ENCODE data around the gene DHRS2.

The DHRS2 gene

GRCh38 chr14:23643533-23644194, 7.5 kb downstream of the DHRS2 start:
- in situ Hi-C loops (cut with MboI; ENCODE audit: low sequenced_read_pairs) = no loop called here
- H3K4me3 ChIP-seq = no peak overlapping the region
- H3K36me3 ChIP-seq (replicated peaks) = no peaks in the 10 kb centered on the region

GRCh38 chr14:23644195-23644918, 8.2 kb downstream of the DHRS2 start:
- in situ Hi-C loops (cut with MboI; ENCODE audit: low sequenced_read_pairs) = no loop called here
- no peak for DNase-seq (ENCODE audit: low spot score in 2 of 2)
- Histone ChIP-seq H3K27me3 (ENCODE audit: low read depth) (no peaks in the 10 kb centered on the region), H3K36me3 (replicated peaks) (no peaks in the 10 kb centered on the region), H3K9me3 (no peaks in the 10 kb centered on the region), H3K4me1 (no peaks in the 10 kb centered on the region), H3K4me3 (no peak overlapping the region)

More at GRCh38 chr14:23643533-23644194, 7.5 kb downstream of the DHRS2 start:
- no peak for DNase-seq (ENCODE audit: low spot score in 2 of 2)
- Histone ChIP-seq H3K9me3 (no peaks in the 10 kb centered on the region), H3K4me1 (no peaks in the 10 kb centered on the region), H3K27me3 (ENCODE audit: low read depth) (no peaks in the 10 kb centered on the region)

- no peak for DNase-seq (ENCODE audit: low spot score in 2 of 2)
- Histone ChIP-seq H3K4me3 (no peak overlapping the region), H3K9me3 (no peaks in the 10 kb centered on the region), H3K36me3 (replicated peaks) (no peaks in the 10 kb centered on the region), H3K4me1 (no peaks in the 10 kb centered on the region), H3K27me3 (ENCODE audit: low read depth) (no peaks in the 10 kb centered on the region)
- in situ Hi-C loops (cut with MboI; ENCODE audit: low sequenced_read_pairs) = no loop called here
Measured at GRCh38 chr14:23644919-23645336, 8.8 kb downstream of the DHRS2 start.

- DNase-seq (ENCODE audit: low spot score in 2 of 2) = no peak
- Histone ChIP-seq H3K4me3 (no peak overlapping the region), H3K36me3 (replicated peaks) (no peaks in the 10 kb centered on the region), H3K27me3 (ENCODE audit: low read depth) (no peaks in the 10 kb centered on the region), H3K9me3 (no peaks in the 10 kb centered on the region), H3K4me1 (no peaks in the 10 kb centered on the region)
- in situ Hi-C loops (cut with MboI; ENCODE audit: low sequenced_read_pairs) = no loop called here
Measured at GRCh38 chr14:23645504-23645811, 9.3 kb downstream of the DHRS2 start.

- no peak overlapping the region for H3K4me3 ChIP-seq
- H3K27me3 ChIP-seq (ENCODE audit: low read depth) = no peaks in the 10 kb centered on the region
- DNase-seq (ENCODE audit: low spot score in 2 of 2) = no peak
- in situ Hi-C loops (cut with MboI; ENCODE audit: low sequenced_read_pairs) = no loop called here
- no peaks in the 10 kb centered on the region for H3K36me3 ChIP-seq (replicated peaks)
- H3K9me3 ChIP-seq = no peaks in the 10 kb centered on the region
- no peaks in the 10 kb centered on the region for H3K4me1 ChIP-seq
Measured at GRCh38 chr14:23645812-23646647, 9.9 kb downstream of the DHRS2 start.

- in situ Hi-C loops (cut with MboI; ENCODE audit: low sequenced_read_pairs) = no loop called here
- no peaks in the 10 kb centered on the region for H3K27me3 ChIP-seq (ENCODE audit: low read depth)
- no peaks in the 10 kb centered on the region for H3K36me3 ChIP-seq (replicated peaks)
- no peaks in the 10 kb centered on the region for H3K9me3 ChIP-seq
- H3K4me3 ChIP-seq = no peak overlapping the region
- H3K4me1 ChIP-seq = no peaks in the 10 kb centered on the region
- DNase-seq (ENCODE audit: low spot score in 2 of 2) = no peak
Measured at GRCh38 chr14:23646648-23647549, 10.7 kb downstream of the DHRS2 start.

- no peak for DNase-seq (ENCODE audit: low spot score in 2 of 2)
- Histone ChIP-seq H3K36me3 (replicated peaks) (no peaks in the 10 kb centered on the region), H3K4me1 (no peaks in the 10 kb centered on the region), H3K9me3 (no peaks in the 10 kb centered on the region), H3K4me3 (no peak overlapping the region), H3K27me3 (ENCODE audit: low read depth) (no peaks in the 10 kb centered on the region)
- in situ Hi-C loops (cut with MboI; ENCODE audit: low sequenced_read_pairs) = no loop called here
Measured at GRCh38 chr14:23647619-23648018, 11.5 kb downstream of the DHRS2 start.

- no peak overlapping the region for H3K4me3 ChIP-seq
- H3K4me1 ChIP-seq = no peaks in the 10 kb centered on the region
- no peaks in the 10 kb centered on the region for H3K27me3 ChIP-seq (ENCODE audit: low read depth)
- H3K36me3 ChIP-seq (replicated peaks) = no peaks in the 10 kb centered on the region
- no peak for DNase-seq (ENCODE audit: low spot score in 2 of 2)
- H3K9me3 ChIP-seq = no peaks in the 10 kb centered on the region
- in situ Hi-C loops (cut with MboI; ENCODE audit: low sequenced_read_pairs) = no loop called here
Measured at GRCh38 chr14:23648764-23649460, 12.7 kb downstream of the DHRS2 start.

- in situ Hi-C loops (cut with MboI; ENCODE audit: low sequenced_read_pairs) = no loop called here
- no peak for DNase-seq (ENCODE audit: low spot score in 2 of 2)
- H3K4me1 ChIP-seq = no peaks in the 10 kb centered on the region
- H3K4me3 ChIP-seq = no peak overlapping the region
- H3K27me3 ChIP-seq (ENCODE audit: low read depth) = no peaks in the 10 kb centered on the region
- no peaks in the 10 kb centered on the region for H3K36me3 ChIP-seq (replicated peaks)
- no peaks in the 10 kb centered on the region for H3K9me3 ChIP-seq
Measured at GRCh38 chr14:23650506-23650905, 14.3 kb downstream of the DHRS2 start.

- DNase-seq (ENCODE audit: low spot score in 2 of 2) = no peak
- H3K36me3 ChIP-seq (replicated peaks) = no peaks in the 10 kb centered on the region
- H3K4me1 ChIP-seq = no peaks in the 10 kb centered on the region
- in situ Hi-C loops (cut with MboI; ENCODE audit: low sequenced_read_pairs) = no loop called here
- H3K9me3 ChIP-seq = no peaks in the 10 kb centered on the region
- no peak overlapping the region for H3K4me3 ChIP-seq
- no peaks in the 10 kb centered on the region for H3K27me3 ChIP-seq (ENCODE audit: low read depth)
Measured at GRCh38 chr14:23653051-23653450, 16.9 kb downstream of the DHRS2 start.

GRCh38 chr14:23654231-23654630, 18.1 kb downstream of the DHRS2 start:
- in situ Hi-C loops (cut with MboI; ENCODE audit: low sequenced_read_pairs) = no loop called here

GRCh38 chr14:23657959-23658470, 21.9 kb downstream of the DHRS2 start:
- H3K4me1 ChIP-seq = no peaks in the 10 kb centered on the region
- in situ Hi-C loops (cut with MboI; ENCODE audit: low sequenced_read_pairs) = no loop called here

More at GRCh38 chr14:23654231-23654630, 18.1 kb downstream of the DHRS2 start:
- DNase-seq (ENCODE audit: low spot score in 2 of 2) = no peak
- H3K4me3 ChIP-seq = no peak overlapping the region
- H3K36me3 ChIP-seq (replicated peaks) = no peaks in the 10 kb centered on the region
- no peaks in the 10 kb centered on the region for H3K9me3 ChIP-seq
- H3K27me3 ChIP-seq (ENCODE audit: low read depth) = no peaks in the 10 kb centered on the region
- H3K4me1 ChIP-seq = no peaks in the 10 kb centered on the region

More at GRCh38 chr14:23657959-23658470, 21.9 kb downstream of the DHRS2 start:
- no peak for DNase-seq (ENCODE audit: low spot score in 2 of 2)
- Histone ChIP-seq H3K9me3 (no peaks in the 10 kb centered on the region), H3K36me3 (replicated peaks) (no peaks in the 10 kb centered on the region), H3K4me3 (no peak overlapping the region), H3K27me3 (ENCODE audit: low read depth) (no peaks in the 10 kb centered on the region)
